ENCODE measurements around the gene ARHGEF38.

GRCh38 chr4:105712766-105713165 lies 160.3 kb downstream of the ARHGEF38 start:
- TF ChIP-seq CTCF (conservative IDR thresholded peaks at IDR 0.05) (no peak), ZFX (IDR thresholded peaks at IDR 0.05) (no peak)

All from C4-2B (cell line).